Cardiac fibroblast (primary cell): ENCODE data around the gene PCDHGA12.
"Not testable (repeated sequence)": the region's sequence is repeated elsewhere in the genome, so short reads cannot be mapped to it uniquely, and the experiment has no call there.

ENCODE experiments used
- DNase-seq, 2 donors: peaks; one replicate each; pipeline versions ENCODE4 v3.0.0 to v3.0.0-alpha.2; 2010; ENCODE audit warnings: low read depth in 2 of 2
- H3K4me3 ChIP-seq, 2 donors: replicated peaks in 1 of 2; 1 replicate in 1 of 2; 2 replicates in 1 of 2; pipeline ENCODE4 v1.5.1; 2011; ENCODE audit warnings: low read depth in 2 of 2, low read length in 2 of 2, mild to moderate bottlenecking in 2 of 2, moderate library complexity in 1 of 2
- CTCF ChIP-seq: IDR thresholded peaks from one replicate; pipeline ENCODE4 v1.5.1; 2011; ENCODE audit warnings: low read depth, mild to moderate bottlenecking, low read length, inconsistent platforms

PCDHGA12 gene

GRCh38 chr5:141411575-141411974, 18.7 kb upstream of the PCDHGA12 start:
- H3K4me3 ChIP-seq: no peak overlapping the region
- no peak for DNase-seq
- TF ChIP-seq CTCF: no peak

DNA sequence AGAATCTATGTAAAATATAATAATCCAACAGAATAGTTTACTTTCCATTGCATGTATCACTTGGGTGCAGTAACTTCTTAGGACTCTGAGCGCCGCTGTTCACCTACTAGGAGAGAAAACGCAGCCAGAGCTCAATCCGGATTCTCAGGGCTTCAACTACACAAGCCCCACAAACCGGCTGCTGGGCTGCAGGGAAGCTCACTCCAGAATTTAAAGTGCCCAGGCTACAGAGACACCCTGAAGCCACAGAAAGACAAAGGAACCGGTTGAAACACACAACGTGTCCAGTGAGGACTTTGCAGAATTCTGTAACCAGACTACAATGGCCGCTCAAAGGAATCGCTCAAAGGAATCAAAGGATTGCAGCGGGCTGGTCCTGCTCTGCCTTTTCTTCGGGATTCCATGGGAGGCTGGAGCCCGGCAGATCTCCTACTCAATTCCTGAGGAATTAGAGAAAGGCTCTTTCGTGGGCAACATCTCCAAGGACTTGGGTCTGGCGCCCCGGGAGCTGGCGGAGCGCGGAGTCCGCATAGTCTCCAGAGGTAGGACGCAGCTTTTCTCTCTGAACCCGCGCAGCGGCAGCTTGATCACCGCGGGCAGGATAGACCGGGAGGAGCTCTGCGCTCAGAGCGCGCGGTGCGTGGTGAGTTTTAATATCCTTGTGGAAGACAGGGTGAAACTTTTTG, 17.3 kb upstream of the PCDHGA12 start, which contains the start of gene PCDHGA10:
Gene PCDHGA10, plus strand, starts transcription at position 134 of the 686 bp plus-strand sequence. Its CDS starts 189 bp downstream, at position 323.
- H3K4me3 ChIP-seq: peak within 1 kb of the TSS; percentile 11 to 44
- peak; percentile 68 for TF ChIP-seq CTCF
- DNase-seq: peak; percentile 73 to 81

GRCh38 chr5:141413540-141414069, 16.7 kb upstream of the PCDHGA12 start:
- TF ChIP-seq CTCF: no peak
- H3K4me3 ChIP-seq: peak overlapping the region in 1 of 2 donors; percentile 44
- no peak for DNase-seq

DNA sequence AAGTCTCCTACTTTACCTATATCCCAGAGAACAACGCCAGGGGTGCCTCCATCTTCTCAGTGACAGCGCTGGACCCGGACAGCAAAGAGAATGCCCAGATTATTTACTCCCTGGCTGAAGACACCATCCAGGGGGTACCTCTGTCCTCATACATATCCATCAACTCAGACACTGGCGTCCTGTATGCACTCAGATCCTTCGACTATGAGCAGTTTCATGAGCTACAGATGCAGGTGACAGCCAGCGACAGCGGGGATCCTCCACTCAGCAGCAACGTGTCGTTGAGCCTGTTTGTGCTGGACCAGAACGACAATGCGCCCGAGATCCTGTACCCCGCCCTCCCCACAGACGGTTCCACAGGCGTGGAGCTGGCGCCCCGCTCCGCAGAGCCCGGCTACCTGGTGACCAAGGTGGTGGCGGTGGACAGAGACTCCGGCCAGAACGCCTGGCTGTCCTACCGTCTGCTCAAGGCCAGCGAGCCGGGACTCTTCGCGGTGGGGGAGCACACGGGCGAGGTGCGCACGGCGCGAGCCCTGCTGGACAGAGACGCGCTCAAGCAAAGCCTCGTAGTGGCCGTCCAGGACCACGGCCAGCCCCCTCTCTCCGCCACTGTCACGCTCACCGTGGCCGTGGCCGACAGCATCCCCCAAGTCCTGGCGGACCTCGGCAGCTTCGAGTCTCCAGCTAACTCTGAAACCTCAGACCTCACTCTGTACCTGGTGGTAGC, 15.6 kb upstream of the PCDHGA12 start:
- H3K4me3 ChIP-seq, DNase-seq: not testable (repeated sequence)

DNA sequence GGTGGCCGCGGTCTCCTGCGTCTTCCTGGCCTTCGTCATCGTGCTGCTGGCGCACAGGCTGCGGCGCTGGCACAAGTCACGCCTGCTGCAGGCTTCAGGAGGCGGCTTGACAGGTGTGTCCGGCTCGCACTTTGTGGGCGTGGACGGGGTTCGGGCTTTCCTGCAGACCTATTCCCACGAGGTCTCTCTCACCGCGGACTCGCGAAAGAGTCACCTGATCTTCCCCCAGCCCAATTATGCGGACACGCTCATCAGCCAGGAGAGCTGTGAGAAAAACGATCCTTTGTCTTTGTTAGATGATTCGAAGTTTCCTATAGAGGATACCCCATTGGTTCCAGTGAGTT, 15.1 kb upstream of the PCDHGA12 start:
- DNase-seq: not testable (repeated sequence)

GRCh38 chr5:141417494-141418172, 12.7 kb upstream of the PCDHGA12 start, which contains the start of gene PCDHGB7:
Gene PCDHGB7 (plus strand): TSS chr5:141417677. CDS start chr5:141417860, 183 bp downstream.
- H3K4me3 ChIP-seq: peak within 1 kb of the TSS; percentile 44 to 54
- peak; percentile 86 to 88 for DNase-seq
- TF ChIP-seq CTCF: peak; percentile 86

More for the DNA sequence above, 15.1 kb upstream of the PCDHGA12 start:
- H3K4me3 ChIP-seq: not testable (repeated sequence)

- H3K4me3 ChIP-seq: no peak overlapping the region
- no peak for DNase-seq
These were observed 11.0 kb upstream of the PCDHGA12 start for GRCh38 chr5:141419074-141419880.

More at GRCh38 chr5:141419074-141419880, 11.0 kb upstream of the PCDHGA12 start:
- TF ChIP-seq CTCF: no peak
